BLaER1 treated with 17β-estradiol and CSF1 and Interleukin-3, amounts not matched to agents 10 nM and 100 nM (cell line): ENCODE results near the gene LCA5L.

ENCODE experiments used
- H3K27ac ChIP-seq, 11 experiments: shearing (Covaris generic); formaldehyde crosslinking; 2 replicates each; pipeline ENCODE4 v1.8.1; 2022
- H3K27me3 ChIP-seq, 11 experiments: shearing (Covaris generic); formaldehyde crosslinking; 2 replicates each; pipeline ENCODE4 v1.8.1; 2022
- H3K36me3 ChIP-seq, 11 experiments: shearing (Covaris generic); formaldehyde crosslinking; 2 replicates each; pipeline ENCODE4 v1.8.1; 2022
- H3K4me1 ChIP-seq, 10 experiments: shearing (Covaris generic); formaldehyde crosslinking; 2 replicates each; pipeline ENCODE4 v1.8.1; 2022
- H3K4me2 ChIP-seq, 11 experiments: shearing (Covaris generic); formaldehyde crosslinking; 2 replicates each; pipeline ENCODE4 v1.8.1; 2022
- H3K4me3 ChIP-seq, 10 experiments: shearing (Covaris generic); formaldehyde crosslinking; 2 replicates each; pipeline ENCODE4 v1.8.1; 2022
- H3K9ac ChIP-seq, 11 experiments: shearing (Covaris generic); formaldehyde crosslinking; 2 replicates each; pipeline ENCODE4 v1.8.1; 2022
- H3K9me3 ChIP-seq, 11 experiments: shearing (Covaris generic); formaldehyde crosslinking; replicated peaks in 1 of 11; 2 replicates each; pipeline ENCODE4 v1.8.1; 2022
- H4K20me1 ChIP-seq, 11 experiments: shearing (Covaris generic); formaldehyde crosslinking; 2 replicates each; pipeline ENCODE4 v1.8.1; 2022
- Cebpa-rat ChIP-seq, 11 experiments: shearing (Covaris generic); IDR thresholded peaks; 2 replicates each; pipeline ENCODE4 v1.8.1; 2022

The LCA5L gene

DNA sequence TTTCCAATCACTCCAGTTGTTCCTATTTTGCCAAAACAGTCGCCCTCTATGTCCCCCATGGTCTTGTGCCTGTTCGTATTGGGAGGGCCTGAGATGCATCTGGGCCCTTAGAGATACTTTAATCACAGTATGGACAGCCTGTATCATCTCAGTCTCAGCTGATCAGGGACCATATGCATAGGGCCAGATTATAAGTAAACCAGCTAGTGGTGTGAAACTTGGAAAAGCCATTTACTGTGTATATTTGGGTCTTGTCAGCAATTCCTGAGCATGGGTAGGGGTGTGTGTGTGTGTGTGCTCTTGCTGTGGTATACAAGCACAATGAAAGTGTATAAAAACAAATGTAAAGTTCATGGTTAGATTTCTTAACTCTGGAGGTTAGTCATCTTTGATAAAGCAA lies 29.0 kb upstream of the LCA5L start:
- no peak for TF ChIP-seq Cebpa-rat (IDR thresholded peaks at IDR 0.05)
- Histone ChIP-seq H3K4me1 (peaks cover 0 to 3% (median 0%) of the 10 kb centered on the region in 10 experiments; a peak in 1 of 20 replicates), H3K4me2 (no peak overlapping the region), H3K36me3 (no peaks in the 10 kb centered on the region), H4K20me1 (no peaks in the 10 kb centered on the region), H3K27ac (no peak overlapping the region), H3K27me3 (no peaks in the 10 kb centered on the region), H3K4me3 (no peak overlapping the region), H3K9me3 (no peaks in the 10 kb centered on the region), H3K9ac (no peak overlapping the region)

DNA sequence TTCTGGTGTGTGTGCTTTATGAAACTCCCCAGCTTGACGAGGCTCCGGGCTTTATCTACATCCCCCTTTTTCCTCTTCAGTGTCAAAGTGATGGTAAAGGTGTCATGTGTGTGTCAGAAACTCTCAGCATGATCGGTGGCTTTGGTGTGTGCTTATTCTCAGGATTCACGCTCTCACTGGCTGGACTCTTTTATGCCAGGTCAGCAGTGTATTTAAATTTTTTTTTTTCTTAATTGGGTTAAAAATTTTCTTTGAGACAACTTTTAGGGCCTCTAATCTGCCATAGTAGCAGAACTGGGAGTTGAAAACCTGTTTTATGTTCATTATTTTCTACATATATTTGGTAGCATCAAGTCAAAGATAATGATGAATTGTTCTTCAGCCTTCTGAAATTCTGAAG lies 27.2 kb upstream of the LCA5L start:
- Histone ChIP-seq H3K27me3 (no peaks in the 10 kb centered on the region), H3K9me3 (0 out of 22 replicates have a peak, but pooled peaks cover 0 to under 1% (median 0%) of the 10 kb centered on the region in 11 experiments), H3K9ac (no peak overlapping the region), H3K4me3 (no peak overlapping the region), H3K4me2 (no peak overlapping the region), H3K27ac (no peak overlapping the region), H3K4me1 (no peaks in the 10 kb centered on the region), H4K20me1 (no peaks in the 10 kb centered on the region), H3K36me3 (no peaks in the 10 kb centered on the region)
- no peak for TF ChIP-seq Cebpa-rat (IDR thresholded peaks at IDR 0.05)

DNA sequence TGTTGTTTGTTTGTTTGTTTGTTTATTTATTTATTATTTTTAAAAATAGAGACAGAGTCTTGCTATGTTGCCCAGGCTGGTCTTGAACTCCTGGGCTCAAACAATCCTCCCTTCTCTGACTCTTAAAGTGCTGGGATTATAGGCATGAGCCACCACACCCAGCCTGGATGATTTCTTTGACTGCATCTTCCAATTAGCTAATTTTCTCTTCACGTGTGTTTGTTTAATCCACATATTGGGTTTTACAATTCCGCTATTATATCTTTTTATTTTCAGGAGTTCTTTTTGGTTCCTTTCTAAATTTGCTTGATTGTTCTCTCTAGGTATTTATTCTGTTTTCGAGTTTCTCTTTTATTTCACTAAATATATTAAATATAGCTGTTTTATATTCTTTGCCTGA lies 26.0 kb upstream of the LCA5L start:
- no peak overlapping the region for H3K4me2 ChIP-seq
- no peak overlapping the region for H3K4me3 ChIP-seq
- no peak for TF ChIP-seq Cebpa-rat (IDR thresholded peaks at IDR 0.05)
- H4K20me1 ChIP-seq: no peaks in the 10 kb centered on the region
- H3K9me3 ChIP-seq: peaks cover 0 to 4% (median 2%) of the 10 kb centered on the region in 11 experiments; a peak in 9 of 22 replicates
- no peak overlapping the region for H3K27ac ChIP-seq
- no peaks in the 10 kb centered on the region for H3K27me3 ChIP-seq
- H3K9ac ChIP-seq: no peak overlapping the region
- no peaks in the 10 kb centered on the region for H3K4me1 ChIP-seq
- H3K36me3 ChIP-seq: 0 out of 22 replicates have a peak, but pooled peaks cover 0 to 2% (median 0%) of the 10 kb centered on the region in 11 experiments

DNA sequence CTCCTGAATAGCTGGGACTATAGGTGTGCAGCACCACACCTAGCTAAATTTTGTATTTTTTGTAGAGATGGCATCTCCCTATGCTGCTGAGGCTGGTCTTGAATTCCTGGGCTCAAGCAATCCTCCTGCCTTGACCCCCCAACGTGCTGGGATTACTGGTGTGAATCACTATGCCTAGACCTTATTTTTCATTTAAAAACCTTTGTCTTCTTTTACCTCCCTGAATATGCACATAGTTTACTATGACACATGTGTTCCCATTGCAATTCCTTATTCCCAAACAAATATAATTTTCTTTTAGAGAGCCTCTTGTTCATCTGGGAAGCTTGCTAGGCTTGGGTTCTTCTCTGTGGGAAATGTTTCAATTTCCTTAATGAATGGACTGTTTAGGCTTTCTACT lies 23.0 kb upstream of the LCA5L start:
- no peak for TF ChIP-seq Cebpa-rat (IDR thresholded peaks at IDR 0.05)
- no peak overlapping the region for H3K4me2 ChIP-seq
- H3K27me3 ChIP-seq: no peaks in the 10 kb centered on the region
- no peak overlapping the region for H3K4me3 ChIP-seq
- H3K9me3 ChIP-seq: peaks cover 0 to 19% (median 10%) of the 10 kb centered on the region in 11 experiments; a peak in 9 of 22 replicates
- H3K36me3 ChIP-seq: peaks cover 0 to 4% (median 0%) of the 10 kb centered on the region in 11 experiments; a peak in 1 of 22 replicates
- no peak overlapping the region for H3K27ac ChIP-seq
- no peaks in the 10 kb centered on the region for H3K4me1 ChIP-seq
- no peak overlapping the region for H3K9ac ChIP-seq
- no peaks in the 10 kb centered on the region for H4K20me1 ChIP-seq

DNA sequence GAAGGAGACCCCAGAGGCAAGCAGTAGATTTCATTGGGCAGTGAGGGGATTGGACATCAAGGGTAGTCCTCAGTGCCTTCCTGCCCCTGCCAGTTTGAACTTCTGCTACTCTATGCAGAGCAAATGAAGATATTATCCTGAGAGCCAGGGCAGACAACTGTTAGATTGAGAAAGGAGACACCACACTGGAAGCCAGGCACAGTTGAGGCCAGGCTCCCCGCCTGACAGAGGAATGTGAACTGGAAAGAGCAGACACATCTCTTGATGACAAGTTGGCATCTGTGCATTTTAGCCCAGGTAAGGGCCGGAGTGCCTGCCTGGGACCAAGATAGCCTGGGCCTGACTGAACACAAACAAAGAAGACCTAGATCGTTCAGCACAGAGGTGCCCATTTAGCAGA lies 22.2 kb upstream of the LCA5L start:
- H3K4me1 ChIP-seq: no peaks in the 10 kb centered on the region
- no peak overlapping the region for H3K9ac ChIP-seq
- H3K4me2 ChIP-seq: no peak overlapping the region
- H3K4me3 ChIP-seq: no peak overlapping the region
- no peak overlapping the region for H3K27ac ChIP-seq
- H4K20me1 ChIP-seq: no peaks in the 10 kb centered on the region
- H3K36me3 ChIP-seq: peaks cover 0 to 4% (median 0%) of the 10 kb centered on the region in 11 experiments; a peak in 1 of 22 replicates
- H3K9me3 ChIP-seq: peaks cover 0 to 19% (median 10%) of the 10 kb centered on the region in 11 experiments; a peak in 9 of 22 replicates
- H3K27me3 ChIP-seq: no peaks in the 10 kb centered on the region
- no peak for TF ChIP-seq Cebpa-rat (IDR thresholded peaks at IDR 0.05)

DNA sequence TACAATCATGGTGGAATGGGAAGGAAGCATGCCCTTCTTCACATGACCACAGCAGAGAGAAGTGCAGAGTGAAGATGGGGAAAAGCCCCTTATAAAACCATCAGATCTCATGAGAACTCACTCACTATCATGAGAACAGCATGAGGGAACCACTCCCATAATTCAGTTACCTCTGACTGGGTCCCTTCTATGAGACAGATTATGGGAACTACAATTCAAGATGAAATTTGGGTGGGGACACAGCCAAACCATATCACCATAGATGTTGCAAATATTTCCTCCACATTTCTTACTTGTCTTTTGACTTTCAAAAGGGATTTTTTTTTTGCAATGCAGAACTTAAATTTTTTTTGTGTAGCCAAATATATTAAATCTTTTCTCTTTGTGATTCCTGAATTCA lies 21.0 kb upstream of the LCA5L start:
- Histone ChIP-seq H3K36me3 (peaks cover 0 to 4% (median 0%) of the 10 kb centered on the region in 11 experiments; a peak in 1 of 22 replicates), H4K20me1 (no peaks in the 10 kb centered on the region)
- TF ChIP-seq Cebpa-rat (IDR thresholded peaks at IDR 0.05): no peak

DNA sequence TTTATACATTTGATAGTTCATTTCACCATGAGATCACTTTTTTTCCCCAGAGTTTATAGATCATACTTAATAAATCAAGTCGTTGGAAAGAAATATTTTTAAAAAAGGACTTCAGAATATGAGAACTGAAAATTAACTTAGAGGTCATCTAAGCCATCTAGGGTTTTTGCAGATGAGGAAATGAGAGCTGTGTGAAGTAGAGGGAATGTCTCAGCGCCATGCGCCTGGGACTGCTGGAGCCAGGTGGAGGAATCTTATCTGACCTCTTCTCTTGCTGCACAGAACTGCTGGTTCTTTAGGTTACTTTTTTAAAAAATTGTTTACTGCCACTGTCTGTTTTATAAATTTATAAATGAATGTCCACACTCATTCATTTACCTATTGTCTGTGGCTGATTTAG lies 17.7 kb upstream of the LCA5L start:
- H3K9me3 ChIP-seq: peaks cover 0 to 19% (median 10%) of the 10 kb centered on the region in 11 experiments; a peak in 9 of 22 replicates
- peaks cover 0 to 12% (median 7%) of the 10 kb centered on the region in 10 experiments; a peak in 10 of 20 replicates for H3K4me1 ChIP-seq
- TF ChIP-seq Cebpa-rat (IDR thresholded peaks at IDR 0.05): no peak
- no peak overlapping the region for H3K4me2 ChIP-seq
- H3K4me3 ChIP-seq: no peak overlapping the region
- H3K36me3 ChIP-seq: peaks cover 0 to 4% (median 0%) of the 10 kb centered on the region in 11 experiments; a peak in 1 of 22 replicates
- H4K20me1 ChIP-seq: no peaks in the 10 kb centered on the region
- H3K9ac ChIP-seq: no peak overlapping the region
- no peaks in the 10 kb centered on the region for H3K27me3 ChIP-seq
- no peak overlapping the region for H3K27ac ChIP-seq

More for the DNA sequence above, 21.0 kb upstream of the LCA5L start:
- no peaks in the 10 kb centered on the region for H3K27me3 ChIP-seq
- no peak overlapping the region for H3K27ac ChIP-seq
- H3K4me1 ChIP-seq: peaks cover 0 to 5% (median 2%) of the 10 kb centered on the region in 10 experiments; a peak in 8 of 20 replicates
- peaks cover 0 to 19% (median 10%) of the 10 kb centered on the region in 11 experiments; a peak in 9 of 22 replicates for H3K9me3 ChIP-seq
- H3K4me3 ChIP-seq: no peak overlapping the region
- H3K9ac ChIP-seq: no peak overlapping the region
- no peak overlapping the region for H3K4me2 ChIP-seq

DNA sequence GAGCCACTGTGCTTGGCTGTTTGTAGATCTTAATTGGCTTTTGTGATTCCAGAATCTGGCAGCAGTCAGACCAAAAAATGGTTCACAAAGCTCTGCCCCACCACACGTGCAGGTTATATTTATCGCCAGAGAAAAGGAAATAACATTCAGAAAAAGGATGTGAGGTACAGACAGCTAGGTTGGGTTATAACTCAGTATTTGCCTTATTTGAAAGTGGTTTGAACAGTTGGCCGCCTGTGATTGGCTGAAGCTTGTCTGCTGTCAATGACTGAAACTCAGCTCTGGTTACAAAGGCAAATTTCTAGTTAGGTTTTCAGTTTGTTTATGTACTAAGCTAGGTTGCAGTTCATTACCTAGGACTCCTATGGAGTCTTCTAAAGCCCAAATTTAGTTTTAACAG lies 15.8 kb upstream of the LCA5L start:
- TF ChIP-seq Cebpa-rat (IDR thresholded peaks at IDR 0.05): no peak
- H3K4me3 ChIP-seq: no peak overlapping the region
- peak overlapping the region in 8 of 11 experiments; percentile 10 to 61 (median 30); a peak in 11 of 22 replicates for H3K4me2 ChIP-seq
- H3K9me3 ChIP-seq: peaks cover 0 to 13% (median 8%) of the 10 kb centered on the region in 11 experiments; a peak in 9 of 22 replicates
- no peaks in the 10 kb centered on the region for H3K27me3 ChIP-seq
- peaks cover 0 to under 1% (median 0%) of the 10 kb centered on the region in 11 experiments; a peak in 1 of 22 replicates for H3K36me3 ChIP-seq
- no peak overlapping the region for H3K9ac ChIP-seq
- H3K4me1 ChIP-seq: peaks cover 0 to 12% (median 7%) of the 10 kb centered on the region in 10 experiments; a peak in 10 of 20 replicates
- H3K27ac ChIP-seq: no peak overlapping the region
- H4K20me1 ChIP-seq: no peaks in the 10 kb centered on the region

DNA sequence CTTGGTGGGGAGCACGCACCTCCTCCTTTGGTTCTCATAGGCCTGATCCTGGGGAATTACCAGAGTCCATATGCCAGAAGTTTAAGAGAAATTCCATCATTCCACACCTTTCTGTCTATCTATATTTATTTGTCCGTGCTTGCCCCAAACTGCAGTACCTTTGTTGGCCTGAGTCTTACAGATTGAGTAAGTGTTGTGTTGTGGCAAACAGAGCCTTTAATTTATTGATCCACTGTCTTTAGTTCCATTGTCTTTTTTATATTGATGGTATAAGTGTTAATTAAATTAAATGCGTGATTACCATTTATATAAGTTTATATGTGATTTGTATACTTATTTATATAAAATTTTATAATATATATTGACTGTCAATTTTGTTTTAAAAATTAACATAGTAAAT lies 11.1 kb upstream of the LCA5L start:
- no peak for TF ChIP-seq Cebpa-rat (IDR thresholded peaks at IDR 0.05)

More for the DNA sequence above, 11.1 kb upstream of the LCA5L start:
- no peak overlapping the region for H3K27ac ChIP-seq
- H3K36me3 ChIP-seq: no peaks in the 10 kb centered on the region
- no peaks in the 10 kb centered on the region for H3K9me3 ChIP-seq
- no peak overlapping the region for H3K4me2 ChIP-seq
- peaks cover 0 to 8% (median 6%) of the 10 kb centered on the region in 10 experiments; a peak in 10 of 20 replicates for H3K4me1 ChIP-seq
- H4K20me1 ChIP-seq: no peaks in the 10 kb centered on the region; a peak in 1 of 22 replicates
- H3K4me3 ChIP-seq: no peak overlapping the region
- H3K27me3 ChIP-seq: no peaks in the 10 kb centered on the region
- no peak overlapping the region for H3K9ac ChIP-seq
